Mesenchymal stem cell (in vitro differentiated cells and primary cell): Measurements from ENCODE around the gene IL6ST.

ENCODE experiments used
- DNase-seq: peaks from one replicate; pipeline ENCODE4 v3.0.0-alpha.2; 2013
- H2AFZ ChIP-seq: one replicate; pipeline ENCODE4 v1.6.1; 2013; ENCODE audit warnings: low read depth, mild to moderate bottlenecking, control low read depth, inconsistent platforms, low read length, moderate library complexity
- H2AK5ac ChIP-seq: 2 replicates; pipeline ENCODE4 v1.6.1; 2013; ENCODE audit warnings: low read length, moderate library complexity, mild to moderate bottlenecking, inconsistent platforms; ENCODE audit not compliant: severe bottlenecking
- H2BK120ac ChIP-seq: one replicate; pipeline ENCODE4 v1.6.1; 2013; ENCODE audit warnings: low read depth, mild to moderate bottlenecking, inconsistent platforms, low read length, moderate library complexity
- H2BK12ac ChIP-seq, 2 experiments: one replicate each; pipeline ENCODE4 v1.6.1; 2013; ENCODE audit warnings: inconsistent platforms in 2 of 2, low read length in 2 of 2, mild to moderate bottlenecking in 2 of 2, moderate library complexity in 2 of 2, control low read depth in 1 of 2
- H2BK15ac ChIP-seq: one replicate; pipeline ENCODE4 v1.6.1; 2013; ENCODE audit warnings: mild to moderate bottlenecking, low read depth, inconsistent platforms; ENCODE audit not compliant: poor library complexity, severe bottlenecking
- H2BK5ac ChIP-seq: 2 replicates; pipeline ENCODE4 v1.6.1; 2013; ENCODE audit warnings: low read depth, mild to moderate bottlenecking, low read length, control low read depth, inconsistent platforms; ENCODE audit not compliant: poor library complexity, severe bottlenecking
- H3K14ac ChIP-seq, 2 experiments: one replicate each; pipeline ENCODE4 v1.6.1; 2013; ENCODE audit warnings: inconsistent platforms in 2 of 2, low read length in 2 of 2, control low read depth in 1 of 2, mild to moderate bottlenecking in 1 of 2, moderate library complexity in 1 of 2
- H3K18ac ChIP-seq, 2 experiments: one replicate each; pipeline ENCODE4 v1.6.1; 2013; ENCODE audit warnings: inconsistent platforms in 2 of 2, low read length in 2 of 2, control low read depth in 1 of 2, low read depth in 1 of 2, mild to moderate bottlenecking in 1 of 2
- H3K23ac ChIP-seq, 2 experiments: one replicate each; pipeline ENCODE4 v1.6.1; 2013; ENCODE audit warnings: inconsistent platforms in 2 of 2, low read length in 2 of 2, mild to moderate bottlenecking in 2 of 2, moderate library complexity in 2 of 2, control low read depth in 1 of 2
- H3K27ac ChIP-seq: 2 replicates; pipeline ENCODE4 v1.5.1; 2013; ENCODE audit warnings: mild to moderate bottlenecking, moderate library complexity, low read length, control low read depth, inconsistent platforms; ENCODE audit not compliant: poor library complexity, severe bottlenecking
- H3K27me3 ChIP-seq, 2 experiments: 2 replicates each; pipeline versions ENCODE4 v1.6.1 to v1.7.0; 2013; ENCODE audit warnings: low read length in 2 of 2, mild to moderate bottlenecking in 2 of 2, moderate library complexity in 2 of 2, control low read depth in 1 of 2, inconsistent platforms in 1 of 2; ENCODE audit not compliant: control insufficient read depth in 1 of 2, insufficient read depth in 1 of 2
- H3K36me3 ChIP-seq, 2 experiments: 2 replicates each; pipeline versions ENCODE4 v1.6.1 to v1.7.0; 2013; ENCODE audit warnings: low read length in 2 of 2, control low read depth in 1 of 2, inconsistent platforms in 1 of 2, low read depth in 1 of 2, mild to moderate bottlenecking in 1 of 2; ENCODE audit not compliant: insufficient read depth in 2 of 2, control insufficient read depth in 1 of 2
- H3K4ac ChIP-seq, 2 experiments: one replicate each; pipeline ENCODE4 v1.6.1; 2013; ENCODE audit warnings: inconsistent platforms in 2 of 2, low read length in 2 of 2, mild to moderate bottlenecking in 2 of 2, moderate library complexity in 2 of 2, control low read depth in 1 of 2, low read depth in 1 of 2
- H3K4me1 ChIP-seq: 2 replicates; pipeline ENCODE4 v1.6.1; 2013; ENCODE audit warnings: low read depth, low read length, control low read depth; ENCODE audit not compliant: control insufficient read depth, insufficient read depth
- H3K4me2 ChIP-seq: 2 replicates; pipeline ENCODE4 v1.6.1; 2013; ENCODE audit warnings: low read length, mild to moderate bottlenecking, inconsistent platforms; ENCODE audit not compliant: poor library complexity, severe bottlenecking
- H3K4me3 ChIP-seq, 2 experiments: 2 replicates each; pipeline versions ENCODE4 v1.5.1 to v1.7.0; 2013; ENCODE audit warnings: low read length in 2 of 2, mild to moderate bottlenecking in 2 of 2, control low read depth in 1 of 2, low read depth in 1 of 2; ENCODE audit not compliant: insufficient read depth in 1 of 2
- H3K79me1 ChIP-seq: replicated peaks from 2 replicates; pipeline ENCODE4 v1.6.1; 2013; ENCODE audit warnings: mild to moderate bottlenecking, control low read depth, low read length, inconsistent platforms; ENCODE audit not compliant: poor library complexity, severe bottlenecking
- H3K9ac ChIP-seq: 2 replicates; pipeline ENCODE4 v1.7.0; 2013; ENCODE audit warnings: mild to moderate bottlenecking, low read length, moderate library complexity
- H3K9me3 ChIP-seq: 2 replicates; pipeline ENCODE4 v1.7.0; 2013; ENCODE audit warnings: mild to moderate bottlenecking, low read length; ENCODE audit not compliant: control insufficient read depth
- H4K8ac ChIP-seq: one replicate; pipeline ENCODE4 v1.6.1; 2013; ENCODE audit warnings: inconsistent platforms, mild to moderate bottlenecking, low read length, moderate library complexity
- H4K91ac ChIP-seq: one replicate; pipeline ENCODE4 v1.6.1; 2013; ENCODE audit warnings: mild to moderate bottlenecking, low read length, inconsistent platforms
- WGBS: methylation state at CpG from one replicate; pipeline ENCODE4 v1.1.7; 2013; ENCODE audit warnings: mixed read lengths; 5-methylcytosine and 5-hydroxymethylcytosine counted together

IL6ST gene

DNA sequence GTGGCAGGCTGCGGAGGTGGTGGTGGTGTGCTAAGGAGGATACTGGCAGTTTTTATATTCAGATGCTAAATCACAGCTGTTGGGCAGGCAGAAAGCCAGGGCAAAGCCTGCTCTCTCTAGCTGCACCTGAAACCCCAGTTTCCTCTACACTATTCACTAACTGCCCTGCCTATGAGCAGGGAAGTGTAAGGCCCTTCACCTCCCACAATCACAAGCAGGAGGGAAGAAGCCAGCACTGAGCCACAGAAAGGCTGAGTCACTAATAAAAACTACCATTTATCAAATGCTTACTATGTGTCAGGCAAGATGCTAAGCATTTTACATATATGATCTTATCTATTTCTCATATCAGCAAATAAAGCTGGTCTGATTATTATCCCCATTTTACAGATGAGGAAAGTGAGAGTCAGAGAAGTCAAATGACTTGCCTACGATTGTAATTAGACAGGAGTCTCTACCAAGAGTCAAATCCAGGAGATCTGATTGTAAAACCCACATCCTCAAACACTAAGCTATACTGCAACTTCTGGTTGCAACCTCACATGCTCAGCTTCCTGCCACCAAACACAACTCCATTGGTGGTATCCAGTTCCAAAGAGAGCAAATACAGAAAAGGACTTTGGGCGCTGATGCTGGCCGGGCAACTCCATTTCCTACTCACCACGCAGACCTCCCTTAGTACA lies 17.7 kb upstream of the IL6ST start:
- H2AK5ac ChIP-seq = no peak overlapping the region
- H4K91ac ChIP-seq = peak overlapping the region; percentile 92
- H2BK5ac ChIP-seq = no peak overlapping the region
- DNase-seq = peak; percentile 65
- peak overlapping the region in 1 of 2 experiments; percentile 28 for H3K4me3 ChIP-seq
- peak overlapping the region in 1 of 2 experiments; percentile 11 for H3K14ac ChIP-seq
- 75% methylated on average over 5 of the region's 5 CpGs for WGBS
- H3K4ac ChIP-seq = peak overlapping the region; percentile 20 to 91
- H2AFZ ChIP-seq = peak overlapping the region; percentile 63
- H3K4me1 ChIP-seq = peaks cover 3% of the 10 kb centered on the region
- H4K8ac ChIP-seq = peak overlapping the region; percentile 96
- H3K23ac ChIP-seq = no peak overlapping the region
- H2BK12ac ChIP-seq = peak overlapping the region; percentile 72 to 93
- no peaks in the 10 kb centered on the region for H3K27me3 ChIP-seq
- peak overlapping the region; percentile 80 for H3K9ac ChIP-seq
- no peaks in the 10 kb centered on the region for H3K9me3 ChIP-seq
- H3K79me1 ChIP-seq = no peaks in the 10 kb centered on the region
- peak overlapping the region; percentile 80 for H2BK15ac ChIP-seq
- H3K36me3 ChIP-seq = no peaks in the 10 kb centered on the region
- H2BK120ac ChIP-seq = peak overlapping the region; percentile 87
- H3K18ac ChIP-seq = peak overlapping the region; percentile 16 to 58
- H3K4me2 ChIP-seq = peak overlapping the region; percentile 28
- peak overlapping the region; percentile 62 for H3K27ac ChIP-seq

GRCh38 chr5:56011835-56012234 lies 17.1 kb upstream of the IL6ST start:
- peak overlapping the region; percentile 7 to 93 for H2BK12ac ChIP-seq
- no peaks in the 10 kb centered on the region for H3K36me3 ChIP-seq
- peak overlapping the region in 1 of 2 experiments; percentile 47 for H3K4ac ChIP-seq
- peak overlapping the region; percentile 92 for H4K91ac ChIP-seq
- H3K9me3 ChIP-seq = no peaks in the 10 kb centered on the region
- peak overlapping the region in 1 of 2 experiments; percentile 11 for H3K14ac ChIP-seq
- 0% methylated on average over 2 of the region's 3 CpGs for whole genome bisulfite sequencing
- peak overlapping the region; percentile 63 for H2AFZ ChIP-seq
- peak overlapping the region; percentile 80 for H3K9ac ChIP-seq
- peak; percentile 89 for DNase-seq
- H3K4me3 ChIP-seq = peak overlapping the region in 1 of 2 experiments; percentile 28
- H2BK15ac ChIP-seq = no peak overlapping the region
- H3K4me2 ChIP-seq = no peak overlapping the region
- H4K8ac ChIP-seq = peak overlapping the region; percentile 96
- no peaks in the 10 kb centered on the region for H3K79me1 ChIP-seq
- H3K27me3 ChIP-seq = no peaks in the 10 kb centered on the region
- H3K18ac ChIP-seq = peak overlapping the region; percentile 16 to 58
- H3K4me1 ChIP-seq = peaks cover 3% of the 10 kb centered on the region
- no peak overlapping the region for H3K23ac ChIP-seq
- no peak overlapping the region for H2AK5ac ChIP-seq
- peak overlapping the region; percentile 87 for H2BK120ac ChIP-seq
- H3K27ac ChIP-seq = peak overlapping the region; percentile 62
- H2BK5ac ChIP-seq = no peak overlapping the region

DNA sequence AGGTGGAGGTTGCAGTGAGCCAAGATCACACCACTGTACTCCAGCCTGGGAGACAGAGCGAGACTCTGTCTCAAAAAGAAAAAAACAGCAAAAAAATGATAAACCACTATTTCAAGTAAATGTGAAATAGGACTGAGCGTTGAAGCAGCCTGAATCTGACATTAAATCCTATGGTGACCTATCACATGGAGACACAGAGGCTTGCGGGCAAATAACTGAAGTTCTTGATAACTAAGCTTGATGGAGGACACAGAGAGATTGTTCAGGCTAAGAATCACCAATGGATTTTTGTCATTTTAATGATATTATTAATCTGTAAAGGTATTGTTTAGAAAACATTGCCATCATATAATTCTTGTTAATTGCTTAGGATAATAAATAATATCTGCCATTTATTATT lies 15.7 kb upstream of the IL6ST start:
- Histone ChIP-seq H3K9me3 (no peaks in the 10 kb centered on the region), H3K79me1 (no peaks in the 10 kb centered on the region), H3K18ac (no peak overlapping the region), H3K23ac (no peak overlapping the region), H3K14ac (no peak overlapping the region), H2BK12ac (no peak overlapping the region), H3K4me2 (no peak overlapping the region), H3K4me3 (no peak overlapping the region), H3K27ac (no peak overlapping the region), H4K91ac (no peak overlapping the region), H3K27me3 (no peaks in the 10 kb centered on the region), H3K4me1 (peaks cover 3% of the 10 kb centered on the region), H2BK5ac (no peak overlapping the region), H3K36me3 (no peaks in the 10 kb centered on the region), H2BK120ac (no peak overlapping the region), H2AFZ (no peak overlapping the region), H3K9ac (no peak overlapping the region), H4K8ac (no peak overlapping the region), H2BK15ac (no peak overlapping the region), H3K4ac (no peak overlapping the region), H2AK5ac (no peak overlapping the region)
- no peak for DNase-seq
- WGBS = 96% methylated on average over 2 of the region's 3 CpGs

GRCh38 chr5:56006600-56006999 lies 11.8 kb upstream of the IL6ST start:
- no peak overlapping the region for H3K27ac ChIP-seq
- H2AFZ ChIP-seq = no peak overlapping the region
- H2BK5ac ChIP-seq = no peak overlapping the region
- H3K9me3 ChIP-seq = peaks cover 3% of the 10 kb centered on the region
- no peak overlapping the region for H2BK120ac ChIP-seq
- H3K79me1 ChIP-seq = no peaks in the 10 kb centered on the region
- H3K4me3 ChIP-seq = no peak overlapping the region
- H2AK5ac ChIP-seq = no peak overlapping the region
- H2BK15ac ChIP-seq = no peak overlapping the region
- H3K14ac ChIP-seq = no peak overlapping the region
- no peak overlapping the region for H3K23ac ChIP-seq
- H3K27me3 ChIP-seq = no peaks in the 10 kb centered on the region
- no peak overlapping the region for H3K4me2 ChIP-seq
- no peak overlapping the region for H3K4ac ChIP-seq
- H4K91ac ChIP-seq = no peak overlapping the region
- no peak for DNase-seq
- H4K8ac ChIP-seq = no peak overlapping the region
- H3K4me1 ChIP-seq = no peaks in the 10 kb centered on the region
- H2BK12ac ChIP-seq = no peak overlapping the region
- H3K18ac ChIP-seq = no peak overlapping the region
- no peaks in the 10 kb centered on the region for H3K36me3 ChIP-seq
- H3K9ac ChIP-seq = no peak overlapping the region
